GM18870 (cell line): ENCODE results near the gene DNAI2.

Experiments
- ATAC-seq: cut with Tn5 transposase; IDR thresholded peaks from one replicate; pipeline ENCODE4 v1.9.1; 2021; ENCODE audit warnings: moderate library complexity; ENCODE audit not compliant: unreplicated experiment

Gene DNAI2

GRCh38 chr17:74304184-74304583 lies 30.1 kb downstream of the DNAI2 start:
- no peak for ATAC-seq

- no peak for ATAC-seq
Measured at GRCh38 chr17:74305865-74306654, 32.0 kb downstream of the DNAI2 start.

DNA sequence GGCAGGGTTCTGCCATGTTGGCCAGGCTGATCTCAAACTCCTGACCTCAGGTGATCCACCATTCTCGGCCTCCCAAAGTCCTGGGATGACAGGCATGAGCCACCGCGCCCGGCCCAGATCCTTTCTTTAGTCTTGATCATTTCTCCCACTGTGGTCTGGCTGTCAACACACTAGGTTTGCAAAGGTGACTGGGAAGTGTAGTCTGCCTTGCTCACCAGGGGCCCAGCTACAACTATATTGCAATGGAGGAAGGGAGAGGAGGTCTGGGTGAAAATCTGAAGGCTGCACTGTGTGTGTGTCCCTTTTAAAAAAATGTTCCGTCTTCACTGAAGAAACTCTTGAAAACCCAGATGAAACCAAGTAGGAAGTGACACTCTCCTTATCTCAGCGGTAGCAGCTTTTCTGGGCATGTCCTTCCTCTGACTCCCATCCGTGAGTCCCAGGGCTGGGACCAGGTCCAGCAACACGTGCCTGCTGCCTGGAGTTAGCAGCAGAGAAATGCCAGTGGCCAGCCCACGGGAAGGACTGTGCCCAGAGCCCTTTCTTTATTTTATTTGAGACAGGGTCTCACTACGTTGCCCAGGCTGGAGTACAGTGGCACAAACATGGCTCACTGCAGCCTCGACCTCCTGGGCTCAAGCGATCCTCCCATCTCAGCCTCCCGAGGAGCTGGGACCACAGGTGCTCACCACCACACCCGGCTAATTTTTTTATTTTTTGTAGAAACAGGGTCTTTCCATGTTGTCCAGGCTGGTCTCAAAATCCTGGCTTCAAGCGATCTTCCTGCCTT lies 34.1 kb downstream of the DNAI2 start:
- no peak for ATAC-seq

GRCh38 chr17:74309902-74310301 lies 35.9 kb downstream of the DNAI2 start:
- no peak for ATAC-seq

GRCh38 chr17:74314877-74315276 lies 40.8 kb downstream of the DNAI2 start:
- no peak for ATAC-seq

DNA sequence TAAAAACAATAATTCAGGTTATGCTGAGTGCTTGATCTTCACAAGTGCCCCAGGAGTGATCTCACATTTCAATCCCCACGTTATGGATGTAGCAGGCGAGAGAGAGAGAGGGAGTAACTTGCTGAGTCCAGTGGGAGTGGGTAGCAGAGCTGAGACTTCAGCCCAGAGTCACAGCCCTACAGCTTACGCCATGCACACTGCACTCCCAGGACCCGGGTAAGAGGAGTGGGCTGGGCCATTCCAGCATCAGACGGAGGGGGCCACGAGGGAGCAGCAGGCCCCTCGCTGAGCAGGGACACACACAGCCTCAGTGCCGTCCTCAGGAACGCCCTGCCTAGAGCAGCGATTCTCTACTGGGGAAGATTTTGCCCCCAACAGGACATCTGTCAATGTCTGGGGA lies 42.2 kb downstream of the DNAI2 start:
- no peak for ATAC-seq

DNA sequence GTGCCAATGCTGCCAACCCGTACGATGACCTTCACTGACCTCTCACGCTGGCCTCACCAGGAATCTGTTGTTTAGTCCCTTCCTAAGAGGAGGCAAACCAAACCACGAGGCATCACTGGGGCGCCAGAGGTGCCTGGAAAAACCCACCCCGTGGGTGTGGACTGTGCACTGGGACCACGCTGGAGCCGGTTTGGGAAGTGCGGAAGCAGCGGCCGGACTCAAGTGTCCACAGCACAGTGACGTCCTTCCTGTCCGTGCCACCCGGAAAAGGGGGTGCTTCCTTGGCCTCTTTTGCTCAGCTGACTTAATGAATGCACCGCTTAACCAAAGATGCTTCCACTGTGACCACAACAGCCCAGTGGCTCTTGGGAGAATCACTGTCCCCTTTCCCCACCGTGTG lies 43.0 kb downstream of the DNAI2 start:
- ATAC-seq, result no peak

DNA sequence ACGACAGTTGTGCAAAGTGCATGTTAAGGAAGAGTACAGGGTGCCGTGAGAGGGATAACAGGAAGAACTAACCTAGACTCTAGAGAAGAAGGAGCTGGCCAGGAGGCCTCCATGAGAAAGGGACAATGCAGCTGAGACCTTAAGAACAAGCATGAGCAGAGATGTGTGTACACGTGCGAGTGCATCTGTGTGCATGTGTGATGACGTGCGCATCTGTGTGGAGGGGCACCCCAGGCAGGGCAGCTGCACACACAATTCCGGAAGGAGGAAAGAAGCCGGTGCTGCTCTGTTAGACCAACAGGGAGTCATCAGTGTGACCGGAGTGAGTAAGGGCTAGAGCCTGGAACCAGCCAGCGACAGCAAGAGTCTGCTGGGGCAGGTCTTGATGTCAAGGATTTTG lies 44.4 kb downstream of the DNAI2 start:
- no peak for ATAC-seq

DNA sequence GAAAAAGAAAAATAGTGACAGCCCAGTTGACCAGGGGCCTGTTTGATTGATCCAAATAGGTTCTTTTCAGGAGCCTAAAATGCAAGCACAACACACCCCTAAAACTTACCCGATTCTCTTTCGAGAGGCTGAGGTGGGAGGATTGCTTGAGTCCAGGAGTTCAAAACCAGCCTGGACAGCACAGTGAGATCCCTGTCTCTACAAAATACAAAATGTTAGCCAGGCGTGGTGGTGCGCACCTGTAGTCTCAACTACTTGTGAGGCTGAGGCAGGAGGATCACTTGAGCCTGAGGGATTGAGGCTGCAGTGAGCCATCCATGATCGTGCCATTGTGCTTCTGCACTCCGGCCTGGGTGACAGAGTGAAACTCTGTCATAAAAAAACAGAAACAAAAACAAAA lies 50.5 kb downstream of the DNAI2 start:
- no peak for ATAC-seq

DNA sequence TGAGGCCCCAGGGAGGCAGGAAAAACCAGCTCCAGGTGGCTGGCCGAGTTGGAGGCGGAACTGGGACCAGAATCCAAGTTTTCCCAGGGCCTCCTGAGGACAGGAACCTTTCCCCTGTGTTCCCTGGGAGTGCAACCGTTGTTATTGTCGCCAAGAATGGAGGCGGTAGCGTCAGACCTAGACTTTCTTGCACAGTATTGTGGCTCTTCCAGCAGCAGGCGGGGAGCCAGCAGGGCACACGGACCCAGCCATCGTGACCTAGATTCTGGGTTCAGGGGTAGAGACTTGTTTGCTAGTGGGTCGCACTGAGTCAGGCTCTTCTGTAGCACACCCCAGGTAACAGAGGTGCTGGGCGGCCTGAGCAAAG lies 51.3 kb downstream of the DNAI2 start:
- no peak for ATAC-seq

DNA sequence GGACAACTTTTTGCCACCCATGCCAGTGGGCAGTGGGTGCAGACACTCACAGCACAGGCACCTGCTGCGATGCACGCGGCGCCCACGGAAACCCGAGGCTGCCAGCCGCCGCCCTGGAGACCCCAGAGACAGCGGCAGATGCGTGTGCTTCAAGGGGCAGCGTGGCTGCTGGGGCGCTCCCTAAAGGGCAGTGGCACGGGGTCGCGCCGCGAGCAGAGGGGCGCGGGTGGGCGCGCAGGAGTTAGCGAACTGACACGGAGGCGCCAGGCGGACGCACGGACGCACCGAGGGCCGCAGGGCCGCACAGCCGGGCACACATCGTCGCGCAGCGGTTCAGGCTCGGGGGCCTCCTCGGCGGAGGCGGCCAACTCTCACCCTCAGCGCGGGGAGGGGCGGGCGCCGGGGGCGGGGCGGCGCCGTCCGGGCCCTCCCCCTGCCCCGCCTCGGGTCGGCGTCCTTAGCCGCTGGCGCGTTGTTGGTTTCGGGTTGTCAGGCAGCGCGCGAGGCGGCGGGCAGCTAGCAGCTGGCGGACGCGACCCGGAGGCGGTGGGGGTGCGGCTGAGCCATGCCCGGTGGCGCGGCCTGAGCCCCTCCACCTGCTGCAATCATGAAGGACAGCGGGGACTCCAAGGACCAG lies 51.8 kb downstream of the DNAI2 start, which contains the start of gene KIF19:
TSS of gene KIF19 (plus strand) at position 484 of the 637 bp plus-strand sequence. CDS start at position 608, 124 bp downstream.
- no peak for ATAC-seq

- no peak for ATAC-seq
Measured at GRCh38 chr17:74326506-74326905, 52.5 kb downstream of the DNAI2 start.

DNA sequence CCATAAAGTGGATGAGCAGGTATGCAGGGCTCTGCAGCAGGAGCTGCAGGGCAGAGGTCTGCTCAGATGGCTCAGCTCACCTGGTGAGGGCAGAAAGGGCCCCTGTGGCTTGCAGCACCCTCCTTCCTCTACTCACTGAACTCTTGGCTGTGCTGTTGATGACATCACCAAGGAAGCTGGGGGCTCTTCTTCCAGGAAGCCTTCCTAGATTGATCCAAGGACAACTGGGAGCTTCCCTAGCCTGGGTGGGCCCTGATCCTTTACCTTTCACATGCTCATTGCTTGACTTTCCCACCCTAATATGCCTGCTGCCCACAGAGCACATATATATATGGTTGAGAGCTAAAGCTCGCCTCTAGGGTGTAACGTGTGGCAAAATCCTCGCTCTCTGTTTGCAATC lies 54.5 kb downstream of the DNAI2 start:
- no peak for ATAC-seq

DNA sequence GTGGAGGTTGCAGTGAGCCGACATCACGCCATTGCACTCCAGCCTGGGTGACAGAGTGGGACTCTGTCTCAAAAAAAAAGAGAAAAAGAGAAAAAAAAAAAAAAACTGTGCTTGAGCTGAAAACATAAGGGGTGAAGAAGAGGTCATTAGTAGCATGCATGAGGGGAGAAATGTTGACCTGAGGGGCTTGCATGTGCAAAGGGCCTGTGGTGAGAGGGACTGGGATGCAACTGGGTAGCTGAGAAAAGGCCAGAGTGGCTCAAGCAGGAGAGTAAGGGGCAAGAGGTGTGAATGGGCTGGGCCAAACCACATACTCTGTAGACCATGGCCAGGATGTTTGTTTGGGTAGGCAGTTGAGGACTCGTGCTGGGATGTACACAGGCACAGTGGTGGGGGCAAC lies 55.3 kb downstream of the DNAI2 start:
- ATAC-seq, result no peak

DNA sequence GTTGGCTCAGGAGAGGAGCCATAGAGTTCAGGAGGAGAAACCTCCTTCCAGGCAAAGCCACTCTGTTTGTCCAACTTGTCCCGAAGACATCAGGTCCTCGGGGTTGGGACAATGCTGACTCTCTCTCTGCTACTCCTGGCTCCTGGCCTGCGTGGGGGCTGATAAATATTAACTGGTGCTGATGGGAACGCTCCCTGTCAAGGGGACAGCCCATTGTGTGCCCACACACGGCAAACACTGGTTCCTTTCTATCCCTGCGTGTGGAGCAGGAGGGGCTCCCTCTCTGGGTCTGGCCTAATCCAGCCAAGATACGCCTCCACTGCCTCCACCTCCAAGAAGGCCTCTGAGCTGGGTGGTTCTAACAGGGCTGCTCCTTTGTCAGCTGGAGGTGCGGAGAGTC lies 56.4 kb downstream of the DNAI2 start:
- ATAC-seq, result no peak

GRCh38 chr17:74332017-74332650 lies 58.1 kb downstream of the DNAI2 start:
- no peak for ATAC-seq

DNA sequence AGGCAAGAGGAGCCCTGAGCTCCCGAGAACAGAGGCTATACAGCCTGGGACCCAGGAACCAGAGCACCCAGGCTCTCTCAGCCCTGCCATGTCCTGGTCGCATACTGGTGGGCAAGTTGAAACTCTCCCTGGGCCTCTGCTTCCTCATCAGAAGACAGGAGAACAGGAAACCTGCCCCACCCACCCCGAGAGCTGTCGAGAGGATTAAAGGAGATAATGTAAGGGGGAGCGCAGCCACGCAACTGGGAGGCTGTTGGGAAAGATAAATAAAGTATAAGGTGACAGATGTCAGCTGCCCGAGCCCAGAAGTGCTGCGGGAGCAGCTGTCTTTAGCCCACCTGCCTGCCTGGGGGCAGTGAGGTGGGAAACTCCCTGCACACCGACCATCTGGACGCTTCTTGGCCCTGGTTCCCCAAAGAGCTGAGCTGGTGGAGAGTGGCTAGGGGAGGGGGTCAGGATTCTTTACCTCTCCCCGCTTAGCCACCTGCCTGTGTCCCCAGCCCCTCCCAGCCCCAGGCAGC lies 58.8 kb downstream of the DNAI2 start:
- ATAC-seq, result no peak

DNA sequence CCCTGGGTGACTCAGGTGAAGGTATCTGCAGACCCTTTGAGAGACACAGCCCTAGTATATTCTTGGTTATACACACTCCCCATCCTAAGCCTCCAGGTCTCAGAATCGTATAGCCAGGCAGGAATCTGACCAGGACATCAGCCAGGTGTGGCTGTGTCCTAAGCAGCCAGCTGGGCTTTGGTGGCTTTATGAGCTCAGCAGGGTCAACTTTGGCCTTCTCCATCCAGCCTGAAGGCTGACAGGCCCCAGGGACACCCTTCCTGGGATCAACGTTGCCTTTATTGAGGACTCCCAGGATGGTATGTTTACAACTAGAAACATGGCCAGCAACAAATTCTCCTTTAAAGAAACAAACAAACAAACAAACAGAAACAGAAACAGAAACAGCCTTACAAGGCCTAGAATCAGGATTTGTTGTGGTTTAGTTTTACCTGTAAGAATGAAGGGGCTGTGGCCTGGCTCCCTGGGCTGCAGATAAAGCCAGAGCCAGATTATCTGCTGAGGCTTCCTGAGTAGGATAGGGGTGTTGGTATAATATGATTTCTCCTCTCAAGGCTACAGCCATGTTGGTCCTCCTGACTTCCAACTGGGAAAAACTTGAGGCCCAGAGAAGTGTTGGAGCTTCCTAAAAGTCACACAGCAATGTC lies 60.5 kb downstream of the DNAI2 start:
- ATAC-seq, result no peak

DNA sequence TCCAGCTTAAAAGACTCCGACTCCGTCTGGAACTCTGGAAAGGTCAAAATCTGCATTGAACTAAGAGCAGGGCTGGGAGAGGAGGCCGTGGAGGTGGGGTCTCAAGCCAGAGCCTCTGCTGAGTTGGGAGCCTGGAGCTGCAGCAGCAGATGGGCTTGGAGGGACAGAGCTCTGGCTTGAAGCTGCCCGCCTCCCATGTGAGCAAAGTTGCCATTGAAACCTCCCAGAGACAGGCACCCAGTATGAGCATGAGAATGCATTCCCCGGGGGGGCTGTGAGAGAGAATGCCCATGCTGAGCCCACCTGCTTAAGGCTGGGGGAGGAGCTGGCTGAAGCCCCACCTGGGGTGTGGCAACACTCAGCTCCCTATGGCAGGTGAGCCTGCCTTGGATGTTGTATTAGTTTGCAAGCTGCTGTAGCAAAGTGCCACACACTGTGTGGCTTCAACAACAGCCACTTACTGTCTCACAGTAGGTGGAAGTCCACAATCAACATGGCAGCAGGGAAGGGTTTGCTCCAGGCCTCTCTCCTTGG lies 61.6 kb downstream of the DNAI2 start:
- ATAC-seq, result no peak

DNA sequence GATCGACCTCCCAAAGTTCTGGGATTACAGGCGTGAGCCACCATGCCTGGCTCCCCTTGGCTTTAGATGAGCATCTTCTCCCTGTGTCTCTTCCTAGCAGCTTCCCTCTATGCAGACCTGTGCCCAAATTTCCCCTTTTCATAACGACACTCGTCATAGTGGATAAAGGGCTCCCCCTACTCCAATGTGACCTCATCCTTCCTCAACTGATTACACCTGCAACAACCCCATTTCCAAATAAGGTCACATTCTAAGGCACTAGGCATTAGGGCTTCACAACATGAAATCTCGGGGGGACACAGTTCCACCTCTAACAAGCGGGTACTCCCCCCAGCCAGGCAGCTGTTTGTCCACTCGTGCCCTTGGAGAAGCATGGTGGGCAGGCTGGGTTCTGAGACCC lies 62.3 kb downstream of the DNAI2 start:
- ATAC-seq, result no peak
